DLD1 (cell line): ENCODE results near the gene EIF2B1.
"Not testable (repeated sequence)": the region's sequence is repeated elsewhere in the genome, so short reads cannot be mapped to it uniquely, and the experiment has no call there.

Experiments
- in situ Hi-C: cut with HindIII; loops from 2 replicates; pipeline ENCODE4 v1.10.0; 2017; ENCODE audit warnings: low sequenced_read_pairs

Gene EIF2B1

GRCh38 chr12:123621101-123621500 lies 12.4 kb downstream of the EIF2B1 start:
- in situ Hi-C loops, result no loop called here

- in situ Hi-C loops, result no loop called here
Measured at GRCh38 chr12:123617580-123617979, 15.9 kb downstream of the EIF2B1 start.

- in situ Hi-C loops, result no loop called here
Measured at GRCh38 chr12:123617144-123617543, 16.3 kb downstream of the EIF2B1 start.

- in situ Hi-C loops, result no loop called here
Measured at GRCh38 chr12:123614531-123614930, 19.0 kb downstream of the EIF2B1 start.

GRCh38 chr12:123614110-123614509 lies 19.4 kb downstream of the EIF2B1 start:
- in situ Hi-C loops, result no loop called here

- in situ Hi-C loops, result no loop called here
Measured at GRCh38 chr12:123608182-123608581, 25.3 kb downstream of the EIF2B1 start.

GRCh38 chr12:123607756-123608155 lies 25.7 kb downstream of the EIF2B1 start:
- in situ Hi-C loops, result no loop called here

- in situ Hi-C loops, result not testable (repeated sequence)
Measured at GRCh38 chr12:123603495-123603894, 30.0 kb downstream of the EIF2B1 start.

- in situ Hi-C loops, result no loop called here
Measured at GRCh38 chr12:123602651-123603195, 30.8 kb downstream of the EIF2B1 start.

- in situ Hi-C loops, result no loop called here
Measured at GRCh38 chr12:123601602-123602489, 31.6 kb downstream of the EIF2B1 start, which contains the start of gene DDX55. Gene DDX55 (plus strand): TSS chr12:123602099. CDS start chr12:123602149, 50 bp downstream.

GRCh38 chr12:123599721-123600120 lies 33.8 kb downstream of the EIF2B1 start:
- in situ Hi-C loops, result no loop called here

GRCh38 chr12:123599310-123599709 lies 34.2 kb downstream of the EIF2B1 start:
- in situ Hi-C loops, result no loop called here

GRCh38 chr12:123598522-123598921 lies 35.0 kb downstream of the EIF2B1 start:
- in situ Hi-C loops, result no loop called here

- in situ Hi-C loops, result no loop called here
Measured at GRCh38 chr12:123597100-123597499, 36.4 kb downstream of the EIF2B1 start.

- in situ Hi-C loops, result no loop called here
Measured at GRCh38 chr12:123595729-123596128, 37.8 kb downstream of the EIF2B1 start.

GRCh38 chr12:123591702-123592481 lies 41.6 kb downstream of the EIF2B1 start:
- in situ Hi-C loops, result no loop called here

GRCh38 chr12:123580772-123581171 lies 52.7 kb downstream of the EIF2B1 start:
- in situ Hi-C loops, result no loop called here

- in situ Hi-C loops, result not testable (repeated sequence)
Measured at GRCh38 chr12:123578829-123579228, 54.7 kb downstream of the EIF2B1 start.

GRCh38 chr12:123578243-123578642 lies 55.2 kb downstream of the EIF2B1 start:
- in situ Hi-C loops, result no loop called here

- in situ Hi-C loops, result no loop called here
Measured at GRCh38 chr12:123576611-123577010, 56.9 kb downstream of the EIF2B1 start.

- in situ Hi-C loops, result no loop called here
Measured at GRCh38 chr12:123573870-123574269, 59.6 kb downstream of the EIF2B1 start.
